HL-60 (cell line): ENCODE results near the gene ANLN.

Experiments
- DNase-seq, 2 experiments: peaks; one replicate each; pipeline ENCODE4 v3.0.0-alpha.2; 2010 to 2020; ENCODE audit warnings: low read depth in 1 of 2, low spot score in 1 of 2
- H3K27ac ChIP-seq: fragments of 250-450 bp; sonication (Bioruptor Pico); replicated peaks from 2 replicates; pipeline ENCODE4 v1.5.1; 2020; ENCODE audit warnings: mild to moderate bottlenecking, moderate library complexity
- H3K27me3 ChIP-seq: fragments of 250-450 bp; sonication (Bioruptor Pico); 2 replicates; pipeline ENCODE4 v1.5.1; 2021; ENCODE audit warnings: mild to moderate bottlenecking, moderate library complexity; ENCODE audit not compliant: insufficient read depth, poor library complexity, severe bottlenecking
- H3K4me3 ChIP-seq: replicated peaks from 2 replicates; pipeline ENCODE4 v1.5.1; 2011; ENCODE audit warnings: mild to moderate bottlenecking, control low read depth, low read length; ENCODE audit not compliant: insufficient read depth
- CTCF ChIP-seq: IDR thresholded peaks from one replicate; pipeline ENCODE4 v1.5.1; 2011; ENCODE audit warnings: low read length, control low read depth, inconsistent platforms; ENCODE audit not compliant: insufficient read depth
- GABPA ChIP-seq: IDR thresholded peaks from 2 replicates; pipeline ENCODE4 v1.6.1; 2012; ENCODE audit warnings: low read depth
- POLR2AphosphoS5 ChIP-seq: IDR thresholded peaks from 2 replicates; pipeline ENCODE4 v1.6.1; 2012; ENCODE audit warnings: low read depth
- REST ChIP-seq: IDR thresholded peaks from 2 replicates; pipeline ENCODE4 v1.6.1; 2012; ENCODE audit warnings: low read depth; ENCODE audit not compliant: insufficient replicate concordance
- SPI1 ChIP-seq: IDR thresholded peaks from 2 replicates; pipeline ENCODE4 v1.6.1; 2012; ENCODE audit warnings: low read depth, mild to moderate bottlenecking, borderline replicate concordance

ANLN gene

GRCh38 chr7:36416251-36416650 is 26.6 kb downstream of the ANLN start:
- TF ChIP-seq REST (no peak), POLR2AphosphoS5 (no peak), GABPA (no peak), CTCF (no peak), SPI1 (no peak)
- Histone ChIP-seq H3K4me3 (no peak overlapping the region), H3K27ac (no peak overlapping the region), H3K27me3 (no peaks in the 10 kb centered on the region)
- DNase-seq = no peak

GRCh38 chr7:36420307-36420706 is 30.6 kb downstream of the ANLN start:
- no peak overlapping the region for H3K27ac ChIP-seq
- TF ChIP-seq POLR2AphosphoS5 (no peak), REST (no peak), SPI1 (no peak), GABPA (no peak), CTCF (no peak)

GRCh38 chr7:36422072-36422471 is 32.4 kb downstream of the ANLN start:
- Histone ChIP-seq H3K27me3 (no peaks in the 10 kb centered on the region), H3K4me3 (no peak overlapping the region), H3K27ac (no peak overlapping the region)
- no peak for TF ChIP-seq SPI1
- no peak for DNase-seq

More at GRCh38 chr7:36420307-36420706, 30.6 kb downstream of the ANLN start:
- H3K27me3 ChIP-seq = no peaks in the 10 kb centered on the region
- no peak for DNase-seq
- no peak overlapping the region for H3K4me3 ChIP-seq

GRCh38 chr7:36423633-36424032 is 34.0 kb downstream of the ANLN start:
- Histone ChIP-seq H3K4me3 (no peak overlapping the region), H3K27ac (no peak overlapping the region), H3K27me3 (no peaks in the 10 kb centered on the region)
- no peak for DNase-seq
- no peak for TF ChIP-seq CTCF
- no peak for TF ChIP-seq GABPA
- TF ChIP-seq POLR2AphosphoS5 = no peak
- TF ChIP-seq SPI1 = no peak
- TF ChIP-seq REST = no peak
